GM18519 (cell line): ENCODE results near the gene ZNF664.

Experiments
- ATAC-seq: cut with Tn5 transposase; IDR thresholded peaks from one replicate; pipeline ENCODE4 v1.9.1; 2021; ENCODE audit warnings: mild to moderate bottlenecking, moderate library complexity; ENCODE audit not compliant: unreplicated experiment, low FRiP score

The ZNF664 gene

GRCh38 chr12:124006846-124007713 is 34.1 kb downstream of the ZNF664 start:
- ATAC-seq, result no peak

DNA sequence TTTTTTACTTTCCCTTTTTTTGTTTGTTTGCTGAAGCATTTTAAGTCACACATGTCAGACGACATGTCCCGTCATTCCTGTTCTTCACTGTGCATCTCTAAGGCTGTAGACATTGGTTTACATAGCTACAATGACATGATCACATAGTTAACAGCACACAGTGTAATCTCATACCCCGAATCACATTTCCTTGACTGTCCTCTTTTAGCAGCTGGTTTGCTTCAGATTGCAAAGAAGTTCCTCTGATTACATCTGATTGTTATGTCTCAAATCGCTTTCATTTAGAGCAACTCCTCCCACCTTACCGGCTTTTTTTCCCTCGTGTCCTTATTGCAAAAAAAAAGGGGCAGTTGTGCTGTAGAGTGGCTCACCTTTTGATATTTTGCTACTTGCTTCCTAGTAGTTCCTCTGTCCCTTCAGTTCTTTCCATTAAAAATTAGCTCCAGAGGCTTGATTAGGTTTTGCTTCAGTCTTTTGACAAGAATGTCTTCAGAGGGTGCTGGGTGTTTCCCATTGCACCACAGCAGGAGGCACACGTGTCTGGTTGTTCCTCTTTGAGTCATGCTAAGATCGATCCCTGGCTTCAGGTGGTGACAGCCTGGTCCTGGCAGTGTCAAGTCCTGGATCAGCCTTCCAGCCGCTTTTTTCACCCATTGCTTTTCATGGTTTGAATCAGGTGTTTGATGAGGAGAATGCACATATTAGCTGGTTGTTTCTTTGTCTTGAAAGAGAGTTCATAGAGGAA is 35.0 kb downstream of the ZNF664 start:
- no peak for ATAC-seq

DNA sequence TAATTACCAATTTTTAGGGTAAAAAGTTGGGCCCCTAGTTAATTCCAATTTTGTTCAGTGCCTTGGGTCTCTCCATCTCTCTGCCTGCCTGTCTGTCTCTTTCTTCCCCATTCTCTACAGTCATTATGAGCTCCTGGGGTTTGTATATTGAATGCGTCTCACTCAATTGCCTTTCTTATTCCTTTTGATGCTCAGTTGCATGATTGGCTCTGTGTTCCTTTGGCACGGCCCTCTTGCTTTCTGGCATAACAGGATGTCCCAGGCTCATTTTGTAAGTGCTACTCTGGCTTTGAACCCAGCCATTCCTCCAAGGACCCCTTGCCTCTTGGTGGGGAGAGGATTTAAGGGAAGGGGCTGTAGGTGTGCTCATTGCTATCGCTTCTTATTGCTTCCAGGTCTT is 35.6 kb downstream of the ZNF664 start:
- no peak for ATAC-seq

DNA sequence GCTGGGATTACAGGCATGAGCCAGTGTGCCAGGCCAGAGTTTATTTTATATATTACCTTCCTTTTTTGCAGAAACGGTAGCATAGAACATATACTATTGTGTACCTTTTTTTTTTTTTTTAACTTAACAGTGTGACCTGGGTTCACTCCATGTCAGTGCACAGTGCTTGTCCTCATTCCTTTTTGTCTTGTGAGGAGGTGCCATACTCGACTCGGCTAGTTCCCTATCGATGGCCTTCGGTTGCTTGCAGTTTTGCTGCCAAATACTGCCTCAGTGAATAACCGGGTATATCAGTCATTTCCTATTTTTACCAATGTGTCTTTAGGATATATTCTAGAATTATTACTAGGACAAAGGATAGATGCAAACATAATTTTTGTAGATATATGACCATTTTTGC is 36.8 kb downstream of the ZNF664 start:
- ATAC-seq, result no peak

GRCh38 chr12:124010687-124011086 is 37.7 kb downstream of the ZNF664 start:
- ATAC-seq, result no peak

GRCh38 chr12:124011435-124012115 is 38.6 kb downstream of the ZNF664 start:
- no peak for ATAC-seq

DNA sequence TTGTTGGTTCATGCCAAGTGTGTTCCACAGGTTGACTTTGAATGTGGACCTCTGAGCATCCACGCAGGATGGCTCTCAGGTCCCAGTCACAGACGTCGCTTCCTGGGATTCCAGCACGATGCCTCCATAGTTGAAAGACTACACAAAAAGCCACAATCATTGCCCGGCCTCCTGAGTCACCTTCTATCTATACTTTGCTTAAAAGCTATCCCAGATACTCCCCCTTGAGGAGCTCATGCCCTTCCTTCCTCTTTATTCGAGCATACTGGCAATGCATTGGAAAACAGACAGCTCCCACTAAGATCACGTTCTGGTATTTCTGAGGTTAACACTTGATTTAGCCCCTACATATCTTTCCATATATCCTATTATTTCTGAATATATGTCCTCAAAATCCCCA is 40.1 kb downstream of the ZNF664 start:
- no peak for ATAC-seq

- ATAC-seq, result no peak
These were observed 42.8 kb downstream of the ZNF664 start for GRCh38 chr12:124015494-124016461.

DNA sequence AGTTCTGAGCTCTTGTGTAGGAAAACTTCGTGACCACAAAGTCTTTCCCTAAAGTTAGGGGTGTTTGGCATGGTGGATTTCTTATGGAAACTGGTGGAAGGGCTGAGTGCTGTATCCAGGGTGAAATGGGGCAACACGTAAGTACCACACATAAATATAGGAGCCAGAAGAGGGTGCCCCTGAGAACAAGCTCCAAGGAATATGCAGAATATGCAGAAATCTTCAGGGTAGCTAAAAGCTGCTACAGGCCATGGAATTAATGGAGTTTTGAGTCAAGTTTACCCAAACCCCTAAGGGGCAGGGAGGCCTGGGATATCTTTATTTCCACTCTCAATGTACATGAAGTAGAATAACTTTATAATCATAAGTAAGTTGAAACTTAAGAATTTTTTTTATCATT is 44.0 kb downstream of the ZNF664 start:
- ATAC-seq, result no peak

DNA sequence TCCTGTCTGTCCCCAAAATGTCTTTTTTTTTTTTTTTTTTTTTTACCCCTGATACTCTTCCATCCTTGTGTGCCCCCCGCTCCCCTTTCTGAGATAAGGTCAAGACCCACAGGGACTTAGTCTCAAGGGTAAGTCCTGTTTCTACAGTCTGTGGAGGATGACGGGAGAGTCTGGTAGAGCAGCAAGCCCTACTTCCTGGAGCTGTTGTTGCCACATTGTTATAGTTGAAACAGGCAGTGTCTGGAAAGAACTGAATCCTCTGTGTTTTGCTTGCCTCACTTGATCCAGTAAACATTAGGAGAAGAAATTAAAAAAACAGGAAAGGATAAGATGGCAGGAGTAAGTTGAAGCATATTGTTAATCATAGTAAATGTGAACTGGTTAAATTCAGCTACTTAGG is 45.5 kb downstream of the ZNF664 start:
- no peak for ATAC-seq

DNA sequence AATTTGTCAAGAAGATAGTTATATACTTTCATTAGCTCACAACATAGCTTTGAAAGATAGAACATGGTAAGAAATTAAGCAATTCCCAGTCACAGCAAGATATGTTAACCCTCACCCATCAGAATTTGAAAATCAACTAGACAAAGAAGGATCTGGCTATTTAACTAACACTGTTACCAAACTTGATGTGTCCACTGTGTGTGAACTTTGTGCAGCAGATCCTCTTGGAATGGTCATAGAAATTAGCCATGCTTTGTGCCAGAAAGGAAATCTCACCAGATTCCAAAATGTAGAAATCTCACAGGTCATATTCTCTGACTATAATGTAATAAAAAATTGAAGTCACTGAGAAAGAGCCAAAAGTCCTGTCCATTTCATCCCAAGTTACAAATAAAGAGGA is 46.1 kb downstream of the ZNF664 start:
- ATAC-seq, result no peak

GRCh38 chr12:124020514-124020949 is 47.5 kb downstream of the ZNF664 start:
- no peak for ATAC-seq

GRCh38 chr12:124021007-124021406 is 48.0 kb downstream of the ZNF664 start:
- ATAC-seq, result no peak

GRCh38 chr12:124022161-124022560 is 49.1 kb downstream of the ZNF664 start:
- ATAC-seq, result no peak

DNA sequence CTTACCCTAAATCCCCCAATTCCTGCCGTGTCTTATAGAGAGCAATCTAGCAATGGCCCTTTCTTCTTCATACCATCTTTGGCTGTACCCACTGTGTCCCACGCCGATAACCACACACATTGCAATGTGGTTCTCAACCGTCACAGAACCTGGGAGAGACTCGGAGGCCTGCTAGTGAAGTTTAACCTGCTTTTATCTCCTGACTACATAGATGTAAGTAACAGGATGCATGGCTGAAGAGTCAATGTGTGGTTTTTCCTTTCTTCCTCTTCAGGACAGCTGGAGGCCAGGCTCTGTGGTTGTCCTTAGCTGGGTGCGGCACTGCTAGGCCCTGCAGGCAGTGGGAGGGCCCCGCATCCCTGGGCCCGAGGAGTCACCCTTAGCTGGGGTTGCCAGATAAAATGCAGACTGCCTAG is 51.3 kb downstream of the ZNF664 start:
- no peak for ATAC-seq

GRCh38 chr12:124024776-124025175 is 51.8 kb downstream of the ZNF664 start:
- no peak for ATAC-seq

DNA sequence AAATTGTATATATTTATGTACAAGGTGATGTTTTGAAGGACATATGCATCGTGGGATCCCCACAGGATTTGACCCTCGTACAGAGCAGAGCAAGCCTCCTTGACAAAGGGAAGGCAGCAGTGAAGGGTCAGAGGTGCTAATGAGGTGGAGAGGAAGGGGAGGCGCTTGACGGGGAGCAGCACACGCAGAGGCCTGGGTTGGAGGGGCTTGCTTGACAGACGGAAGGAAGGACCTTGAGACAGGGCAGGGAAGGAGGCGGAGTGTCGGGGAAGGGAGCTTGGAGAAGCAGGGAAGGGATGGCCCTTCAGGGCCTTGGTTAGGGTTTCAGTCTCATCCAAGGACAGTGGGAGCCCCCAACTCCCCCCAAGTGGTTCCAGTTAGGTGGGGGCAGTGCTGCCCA is 52.6 kb downstream of the ZNF664 start:
- no peak for ATAC-seq

GRCh38 chr12:124026755-124027745 is 54.0 kb downstream of the ZNF664 start:
- no peak for ATAC-seq
